Mesendoderm (in vitro differentiated cells): Measurements from ENCODE around the gene ANGEL1.

Experiments
- DNase-seq: peaks from one replicate; pipeline ENCODE4 v3.0.0; 2013
- H2AK5ac ChIP-seq: 2 replicates; pipeline ENCODE4 v1.6.1; 2013; ENCODE audit warnings: low read length, inconsistent platforms
- H2BK120ac ChIP-seq: 2 replicates; pipeline ENCODE4 v1.6.1; 2013; ENCODE audit warnings: low read depth, mild to moderate bottlenecking, low read length, moderate library complexity, mixed read lengths
- H2BK15ac ChIP-seq: replicated peaks from 2 replicates; pipeline ENCODE4 v1.6.1; 2013; ENCODE audit warnings: low read depth, mild to moderate bottlenecking, moderate library complexity
- H2BK5ac ChIP-seq: 2 replicates; pipeline ENCODE4 v1.6.1; 2013; ENCODE audit warnings: low read length, inconsistent platforms
- H3K18ac ChIP-seq: 2 replicates; pipeline ENCODE4 v1.6.1; 2013; ENCODE audit warnings: mild to moderate bottlenecking, low read length, mixed read lengths
- H3K23ac ChIP-seq: one replicate; pipeline ENCODE4 v1.6.1; 2013; ENCODE audit warnings: low read length
- H3K27ac ChIP-seq: 2 replicates; pipeline ENCODE4 v1.5.1; 2013; ENCODE audit warnings: low read depth, mild to moderate bottlenecking, inconsistent platforms, low read length, moderate library complexity
- H3K27me3 ChIP-seq: 2 replicates; pipeline ENCODE4 v1.6.1; 2013; ENCODE audit warnings: low read length, control low read depth, mild to moderate bottlenecking, inconsistent platforms; ENCODE audit not compliant: insufficient read depth, poor library complexity
- H3K36me3 ChIP-seq: 2 replicates; pipeline ENCODE4 v1.6.1; 2013; ENCODE audit warnings: low read length, inconsistent platforms; ENCODE audit not compliant: control insufficient read depth, insufficient read depth
- H3K4ac ChIP-seq: one replicate; pipeline ENCODE4 v1.6.1; 2013; ENCODE audit warnings: low read depth, mild to moderate bottlenecking, low read length, moderate library complexity
- H3K4me1 ChIP-seq: 2 replicates; pipeline ENCODE4 v1.6.1; 2013; ENCODE audit warnings: low read depth, low read length, inconsistent platforms; ENCODE audit not compliant: control insufficient read depth
- H3K4me2 ChIP-seq: 2 replicates; pipeline ENCODE4 v1.6.1; 2013; ENCODE audit warnings: low read length
- H3K4me3 ChIP-seq: 2 replicates; pipeline ENCODE4 v1.5.1; 2013; ENCODE audit warnings: mild to moderate bottlenecking, low read length
- H3K56ac ChIP-seq: one replicate; pipeline ENCODE4 v1.6.1; 2013; ENCODE audit warnings: low read length
- H3K79me1 ChIP-seq: 2 replicates; pipeline ENCODE4 v1.6.1; 2013; ENCODE audit warnings: low read length, inconsistent platforms
- H3K79me2 ChIP-seq: 2 replicates; pipeline ENCODE4 v1.6.1; 2013; ENCODE audit warnings: mild to moderate bottlenecking, low read length; ENCODE audit not compliant: control insufficient read depth, insufficient read depth
- H3K9ac ChIP-seq: 2 replicates; pipeline ENCODE4 v1.6.1; 2013; ENCODE audit warnings: low read length, inconsistent platforms
- H4K5ac ChIP-seq: one replicate; pipeline ENCODE4 v1.6.1; 2013; ENCODE audit warnings: low read length
- H4K8ac ChIP-seq: one replicate; pipeline ENCODE4 v1.6.1; 2013; ENCODE audit warnings: low read depth, mild to moderate bottlenecking, control low read depth, low read length, moderate library complexity
- WGBS: extraction: QIAGEN DNeasy Blood & Tissue Kit; methylation state at CpG from one replicate; pipeline ENCODE4 v1.1.7; 2013; ENCODE audit warnings: low lambda C conversion rate, missing lambda C conversion rate; ENCODE audit not compliant: insufficient coverage; ENCODE audit errors: extremely low coverage; 5-methylcytosine and 5-hydroxymethylcytosine counted together

ANGEL1 gene

DNA sequence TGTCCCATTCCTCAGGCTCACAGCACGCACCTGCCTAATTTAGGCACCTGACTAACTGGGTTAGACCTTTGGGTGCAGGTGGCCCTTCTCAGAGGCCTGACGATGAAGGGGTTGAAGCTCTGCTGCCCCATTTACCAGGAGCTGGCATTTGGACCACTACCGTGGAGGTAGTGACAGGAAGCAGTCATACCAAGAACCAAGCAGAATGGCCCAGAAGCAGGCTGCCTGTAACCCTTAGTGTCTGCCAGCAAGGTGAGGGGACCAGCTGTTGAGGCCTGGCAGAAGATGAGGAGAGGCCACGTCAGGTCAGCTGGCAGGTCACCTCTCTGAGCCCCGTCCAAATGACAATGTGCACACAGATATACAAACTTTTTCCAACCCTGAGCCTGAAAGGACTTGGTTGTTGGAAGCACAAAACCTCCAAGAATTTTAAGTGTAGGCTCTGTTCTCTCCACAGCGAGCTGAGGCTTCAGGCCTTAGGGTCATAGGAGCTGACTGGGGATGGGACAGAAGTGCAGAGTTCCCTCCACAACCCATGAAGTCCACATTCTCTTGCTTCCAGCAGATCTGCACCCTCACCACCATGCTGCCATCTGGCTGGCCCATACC lies 28.3 kb downstream of the ANGEL1 start:
- Histone ChIP-seq H3K9ac (no peak overlapping the region), H3K4ac (no peak overlapping the region), H3K79me2 (no peaks in the 10 kb centered on the region), H2BK120ac (no peak overlapping the region), H3K27me3 (no peaks in the 10 kb centered on the region), H3K56ac (no peak overlapping the region), H3K23ac (no peak overlapping the region), H2BK5ac (no peak overlapping the region), H3K4me3 (no peak overlapping the region), H2BK15ac (no peak overlapping the region), H4K5ac (no peak overlapping the region), H3K79me1 (no peaks in the 10 kb centered on the region), H3K36me3 (no peaks in the 10 kb centered on the region), H3K4me1 (peaks cover 10% of the 10 kb centered on the region), H4K8ac (no peak overlapping the region), H3K4me2 (no peak overlapping the region), H3K18ac (no peak overlapping the region), H3K27ac (no peak overlapping the region), H2AK5ac (no peak overlapping the region)
- no peak for DNase-seq
- no CpG with 5 or more reads among the region's 6 CpGs for WGBS

GRCh38 chr14:76782885-76783566 lies 29.7 kb downstream of the ANGEL1 start:
- Histone ChIP-seq H2BK15ac (no peak overlapping the region), H3K4me2 (no peak overlapping the region), H3K56ac (peak overlapping the region; percentile 22), H4K5ac (no peak overlapping the region), H3K23ac (peak overlapping the region; percentile 15), H2BK120ac (no peak overlapping the region), H3K18ac (no peak overlapping the region), H2AK5ac (no peak overlapping the region), H3K36me3 (no peaks in the 10 kb centered on the region), H3K4ac (no peak overlapping the region), H3K27ac (no peak overlapping the region), H4K8ac (no peak overlapping the region), H3K27me3 (no peaks in the 10 kb centered on the region), H3K79me2 (no peaks in the 10 kb centered on the region), H3K9ac (peak overlapping the region; percentile 23), H3K4me3 (no peak overlapping the region), H3K4me1 (peaks cover 10% of the 10 kb centered on the region), H3K79me1 (no peaks in the 10 kb centered on the region), H2BK5ac (peak overlapping the region; percentile 13)
- WGBS: no CpG with 5 or more reads among the region's 9 CpGs
- peak; percentile 67 for DNase-seq

DNA sequence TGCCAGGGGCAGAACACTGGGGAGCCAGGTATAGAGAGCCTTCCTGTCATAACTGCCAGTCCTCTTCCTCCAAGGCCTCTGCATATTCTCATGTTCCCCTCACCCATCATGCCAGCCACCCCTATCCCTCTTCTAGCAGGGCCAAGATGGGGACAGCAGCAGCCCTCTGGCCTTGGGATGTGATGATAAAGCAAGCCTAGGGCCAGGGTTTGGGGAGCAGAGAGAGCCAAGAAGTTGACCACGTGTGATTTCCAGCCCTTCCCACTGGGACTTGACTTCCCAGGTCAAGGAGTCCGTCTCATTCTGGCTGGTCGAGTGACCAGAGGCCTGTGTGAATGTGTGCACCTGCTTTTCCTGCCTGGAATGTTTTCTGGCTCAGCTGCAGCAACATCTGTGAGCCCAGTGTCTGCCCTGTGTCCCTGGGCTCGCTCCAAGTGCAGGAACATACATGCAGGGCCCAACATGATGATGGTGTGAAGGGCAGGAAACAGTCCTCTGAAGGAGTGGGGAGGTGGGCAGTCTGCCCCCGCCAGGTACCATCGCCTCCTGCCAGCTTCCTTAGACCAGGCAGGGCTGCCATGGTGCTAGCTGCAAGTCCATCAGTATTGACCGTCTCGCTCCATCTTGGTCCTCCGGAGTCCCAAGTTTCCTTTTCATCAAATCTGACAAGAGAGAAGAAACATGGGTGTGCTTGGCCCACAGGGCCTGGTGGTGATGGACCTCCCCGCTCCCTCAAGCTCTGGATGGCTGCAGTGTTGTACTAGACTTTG lies 30.4 kb downstream of the ANGEL1 start:
- Histone ChIP-seq H3K4me2 (no peak overlapping the region), H4K8ac (no peak overlapping the region), H3K79me2 (no peaks in the 10 kb centered on the region), H3K4me3 (no peak overlapping the region), H3K56ac (no peak overlapping the region), H3K27me3 (no peaks in the 10 kb centered on the region), H3K36me3 (no peaks in the 10 kb centered on the region), H4K5ac (no peak overlapping the region), H3K4ac (no peak overlapping the region), H2BK120ac (no peak overlapping the region), H3K79me1 (no peaks in the 10 kb centered on the region), H2AK5ac (no peak overlapping the region), H2BK15ac (no peak overlapping the region), H3K27ac (no peak overlapping the region), H2BK5ac (no peak overlapping the region), H3K18ac (no peak overlapping the region), H3K9ac (no peak overlapping the region), H3K4me1 (peaks cover 10% of the 10 kb centered on the region), H3K23ac (no peak overlapping the region)
- no CpG with 5 or more reads among the region's 10 CpGs for WGBS
- no peak for DNase-seq

GRCh38 chr14:76781648-76782051 lies 31.0 kb downstream of the ANGEL1 start:
- no CpG with 5 or more reads among the region's 2 CpGs for WGBS
- Histone ChIP-seq H3K36me3 (no peaks in the 10 kb centered on the region), H3K27ac (no peak overlapping the region)

GRCh38 chr14:76780875-76781647 lies 31.6 kb downstream of the ANGEL1 start:
- no peak overlapping the region for H3K4me3 ChIP-seq
- no CpG with 5 or more reads among the region's 11 CpGs for WGBS
- H3K4me1 ChIP-seq: peaks cover 10% of the 10 kb centered on the region
- no peaks in the 10 kb centered on the region for H3K79me1 ChIP-seq
- no peak overlapping the region for H3K18ac ChIP-seq
- no peaks in the 10 kb centered on the region for H3K79me2 ChIP-seq
- H3K27me3 ChIP-seq: no peaks in the 10 kb centered on the region
- H2BK5ac ChIP-seq: no peak overlapping the region
- H3K4ac ChIP-seq: no peak overlapping the region
- no peak for DNase-seq
- H3K9ac ChIP-seq: no peak overlapping the region
- no peaks in the 10 kb centered on the region for H3K36me3 ChIP-seq
- H4K5ac ChIP-seq: no peak overlapping the region
- no peak overlapping the region for H2BK120ac ChIP-seq
- no peak overlapping the region for H3K23ac ChIP-seq
- H4K8ac ChIP-seq: no peak overlapping the region
- no peak overlapping the region for H2AK5ac ChIP-seq
- H3K27ac ChIP-seq: no peak overlapping the region
- H3K56ac ChIP-seq: no peak overlapping the region
- no peak overlapping the region for H3K4me2 ChIP-seq
- H2BK15ac ChIP-seq: no peak overlapping the region

More at GRCh38 chr14:76781648-76782051, 31.0 kb downstream of the ANGEL1 start:
- H3K56ac ChIP-seq: no peak overlapping the region
- H2BK15ac ChIP-seq: no peak overlapping the region
- H3K79me2 ChIP-seq: no peaks in the 10 kb centered on the region
- H3K4ac ChIP-seq: no peak overlapping the region
- H3K4me3 ChIP-seq: no peak overlapping the region
- no peak overlapping the region for H2AK5ac ChIP-seq
- H3K79me1 ChIP-seq: no peaks in the 10 kb centered on the region
- no peak overlapping the region for H4K5ac ChIP-seq
- no peak for DNase-seq
- H4K8ac ChIP-seq: no peak overlapping the region
- H3K27me3 ChIP-seq: no peaks in the 10 kb centered on the region
- no peak overlapping the region for H3K18ac ChIP-seq
- no peak overlapping the region for H3K23ac ChIP-seq
- no peak overlapping the region for H3K9ac ChIP-seq
- H2BK5ac ChIP-seq: no peak overlapping the region
- H3K4me2 ChIP-seq: no peak overlapping the region
- H3K4me1 ChIP-seq: peaks cover 10% of the 10 kb centered on the region
- H2BK120ac ChIP-seq: no peak overlapping the region
